Calu3 (cell line): ENCODE results near the gene TNNI3K. TPM values are rescaled to one million over a fixed set of nuclear protein-coding genes. Genes with fewer than 3 reads are reported as not detected.

Experiments
- BruUV-seq: library from RNA; stranded (reverse); fragments of 400-500 nt; replicated peaks from 2 replicates; lab custom pipeline; 2021; lab: Mats Ljungman, UMichigan
- CTCF ChIA-PET: fragments of 300-600 bp; sonication (Branson Sonifier 250); formaldehyde crosslinking; loops from one replicate; lab custom pipeline; 2022; ENCODE audit warnings: antibody characterized with exemption; lab: Charles Lee
- DNase-seq: peaks from one replicate; pipeline ENCODE4 v3.0.0; 2022
- H3K27ac Mint-ChIP-seq: one replicate; pipeline ENCODE4 v1.8.0; 2022; ENCODE audit warnings: mixed read lengths; ENCODE audit not compliant: unreplicated experiment
- H3K27me3 Mint-ChIP-seq: one replicate; pipeline ENCODE4 v1.8.0; 2022; ENCODE audit warnings: mixed read lengths; ENCODE audit not compliant: unreplicated experiment
- H3K36me3 Mint-ChIP-seq: one replicate; pipeline ENCODE4 v1.8.0; 2022; ENCODE audit warnings: mild to moderate bottlenecking, moderate library complexity, mixed read lengths; ENCODE audit not compliant: insufficient read depth, unreplicated experiment
- H3K4me1 Mint-ChIP-seq: one replicate; pipeline ENCODE4 v1.8.0; 2022; ENCODE audit warnings: mild to moderate bottlenecking, low read depth, mixed read lengths; ENCODE audit not compliant: unreplicated experiment
- H3K4me3 Mint-ChIP-seq: one replicate; pipeline ENCODE4 v1.8.0; 2022; ENCODE audit warnings: mild to moderate bottlenecking, low read depth, moderate library complexity, mixed read lengths; ENCODE audit not compliant: unreplicated experiment
- H3K9me3 Mint-ChIP-seq: one replicate; pipeline ENCODE4 v1.8.0; 2022; ENCODE audit warnings: low read depth, mixed read lengths; ENCODE audit not compliant: unreplicated experiment
- CTCF ChIP-seq: fragments of 200-600 bp; IDR thresholded peaks from one replicate; pipeline ENCODE4 v1.8.0; 2022; ENCODE audit warnings: antibody characterized with exemption; ENCODE audit not compliant: unreplicated experiment
- intact Hi-C: fragments of 100-400 bp; cut with micrococcal nuclease; formaldehyde crosslinking; loops from one replicate; pipeline ENCODE4 v1.10.0; 2022; ENCODE audit not compliant: unreplicated experiment
- total RNA-seq: library from RNA; stranded (reverse); gene quantifications from 2 replicates; pipeline ENCODE4 v1.2.3, GENCODE V29; 2022

The TNNI3K gene
- total RNA-seq, 1 experiment from 2014 or later, result not detected

DNA sequence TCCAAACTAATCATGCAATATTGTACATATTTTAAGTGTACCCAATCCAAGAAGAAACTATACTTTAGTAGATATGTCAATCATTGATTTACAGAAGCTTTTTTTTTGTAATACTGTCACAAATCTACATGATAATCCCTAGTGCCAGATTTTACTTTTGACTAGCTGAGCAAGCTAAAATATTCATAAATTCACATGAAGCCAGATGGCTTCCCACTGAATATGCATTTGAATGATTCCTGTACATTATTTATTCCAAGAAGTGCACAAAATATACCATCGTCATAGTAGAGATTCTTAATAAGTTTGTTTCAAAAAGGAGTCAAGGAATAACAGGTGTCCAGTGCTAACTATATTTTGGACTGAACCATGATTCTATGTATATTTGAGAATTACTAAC lies 20.0 kb upstream of the TNNI3K start:
- intact Hi-C loops, result no loop called here
- CTCF ChIA-PET, result no interaction called here
- no peak for TF ChIP-seq CTCF
- H3K4me3 Mint-ChIP-seq, result no peak overlapping the region
- H3K4me1 Mint-ChIP-seq, result no peaks in the 10 kb centered on the region
- no peak for DNase-seq
- no peak overlapping the region for H3K27ac Mint-ChIP-seq
- no TSS peak for BruUV-seq
- H3K9me3 Mint-ChIP-seq, result peaks cover 2% of the 10 kb centered on the region
- no peaks in the 10 kb centered on the region for H3K27me3 Mint-ChIP-seq
- H3K36me3 Mint-ChIP-seq, result no peaks in the 10 kb centered on the region

GRCh38 chr1:74222701-74223100 lies 12.5 kb upstream of the TNNI3K start:
- no peak for TF ChIP-seq CTCF
- intact Hi-C loops, result no loop called here
- Mint-ChIP-seq H3K4me3 (no peak overlapping the region), H3K9me3 (peaks cover 16% of the 10 kb centered on the region), H3K36me3 (no peaks in the 10 kb centered on the region), H3K4me1 (no peaks in the 10 kb centered on the region), H3K27ac (no peak overlapping the region), H3K27me3 (no peaks in the 10 kb centered on the region)
- BruUV-seq, result no TSS peak
- DNase-seq, result peak; percentile 0
- CTCF ChIA-PET, result interaction anchor here (0.7 kb wide), 1 partner anchor 308 kb away, joined by 3 read pairs; no protein-coding TSS in a partner anchor

GRCh38 chr1:74223453-74223852 lies 11.7 kb upstream of the TNNI3K start:
- H3K27ac Mint-ChIP-seq, result no peak overlapping the region
- H3K9me3 Mint-ChIP-seq, result peaks cover 16% of the 10 kb centered on the region
- CTCF ChIA-PET, result no interaction called here
- TF ChIP-seq CTCF, result no peak
- H3K36me3 Mint-ChIP-seq, result no peaks in the 10 kb centered on the region
- intact Hi-C loops, result no loop called here
- no peaks in the 10 kb centered on the region for H3K27me3 Mint-ChIP-seq
- no peak overlapping the region for H3K4me3 Mint-ChIP-seq
- DNase-seq, result no peak
- H3K4me1 Mint-ChIP-seq, result no peaks in the 10 kb centered on the region
- BruUV-seq, result no TSS peak

GRCh38 chr1:74236440-74236839 lies 1.3 kb downstream of the TNNI3K start:
- Mint-ChIP-seq H3K4me1 (no peaks in the 10 kb centered on the region), H3K27ac (no peak overlapping the region), H3K36me3 (no peaks in the 10 kb centered on the region), H3K4me3 (no peak overlapping the region), H3K9me3 (peaks cover 12% of the 10 kb centered on the region), H3K27me3 (no peaks in the 10 kb centered on the region)
- intact Hi-C loops, result no loop called here
- BruUV-seq, result no TSS peak
- CTCF ChIA-PET, result no interaction called here
- DNase-seq, result no peak
- no peak for TF ChIP-seq CTCF

GRCh38 chr1:74237035-74237434 lies 1.8 kb downstream of the TNNI3K start:
- peaks cover 12% of the 10 kb centered on the region for H3K9me3 Mint-ChIP-seq
- intact Hi-C loops, result no loop called here
- H3K4me1 Mint-ChIP-seq, result no peaks in the 10 kb centered on the region
- H3K27me3 Mint-ChIP-seq, result no peaks in the 10 kb centered on the region
- CTCF ChIA-PET, result no interaction called here
- H3K4me3 Mint-ChIP-seq, result no peak overlapping the region
- H3K36me3 Mint-ChIP-seq, result no peaks in the 10 kb centered on the region
- BruUV-seq, result no TSS peak
- DNase-seq, result no peak
- no peak for TF ChIP-seq CTCF
- no peak overlapping the region for H3K27ac Mint-ChIP-seq
